NCI-H1436 (cell line): ENCODE results near the gene CNN2.
A peak's percentile ranks its signal among the peaks of the same experiment; 100 is the strongest.

Source experiments
- DNase-seq: peaks from one replicate; lab custom pipeline; 2025; lab: John Stamatoyannopoulos, UW

Gene CNN2

GRCh38 chr19:1025960-1026782 lies at the start of gene CNN2:
TSS of gene CNN2 (plus strand) at chr19:1026608. CDS start at chr19:1026662, 54 bp downstream.
- no peak for DNase-seq

- no peak for DNase-seq
These were observed 49.3 kb upstream of the CNN2 start for GRCh38 chr19:977058-977464.

- DNase-seq, result no peak
These were observed 47.1 kb upstream of the CNN2 start for GRCh38 chr19:979318-979741.

GRCh38 chr19:980133-980998 lies 46.0 kb upstream of the CNN2 start:
- DNase-seq, result no peak

GRCh38 chr19:982567-983170 lies 43.7 kb upstream of the CNN2 start:
- peak; percentile 42 for DNase-seq

GRCh38 chr19:984165-984967 lies 42.0 kb upstream of the CNN2 start, which contains the start of gene WDR18:
TSS of gene WDR18 (plus strand) at chr19:984345. CDS start at chr19:984354, 9 bp downstream.
- DNase-seq, result peak; percentile 87

GRCh38 chr19:986083-986482 lies 40.3 kb upstream of the CNN2 start:
- DNase-seq, result no peak

- DNase-seq, result no peak
These were observed 38.3 kb upstream of the CNN2 start for GRCh38 chr19:988081-988480.

GRCh38 chr19:988510-988909 lies 37.9 kb upstream of the CNN2 start:
- DNase-seq, result no peak

- no peak for DNase-seq
These were observed 36.9 kb upstream of the CNN2 start for GRCh38 chr19:989381-990081.

GRCh38 chr19:990119-990571 lies 36.3 kb upstream of the CNN2 start:
- no peak for DNase-seq

- DNase-seq, result no peak
These were observed 35.7 kb upstream of the CNN2 start for GRCh38 chr19:990746-991145.

GRCh38 chr19:991174-991931 lies 35.1 kb upstream of the CNN2 start:
- DNase-seq, result no peak

- DNase-seq, result no peak
These were observed 34.3 kb upstream of the CNN2 start for GRCh38 chr19:991932-992669.

GRCh38 chr19:992670-993055 lies 33.7 kb upstream of the CNN2 start:
- DNase-seq, result no peak

- no peak for DNase-seq
These were observed 33.0 kb upstream of the CNN2 start for GRCh38 chr19:993361-993830.

GRCh38 chr19:993831-994393 lies 32.5 kb upstream of the CNN2 start:
- no peak for DNase-seq

- DNase-seq, result no peak
These were observed 31.9 kb upstream of the CNN2 start for GRCh38 chr19:994516-994915.
